GM21529 (cell line): ENCODE measurements around the gene ITFG1.

Source experiments
- ATAC-seq: cut with Tn5 transposase; IDR thresholded peaks from one replicate; pipeline ENCODE4 v1.9.1; 2021; ENCODE audit not compliant: unreplicated experiment

The ITFG1 gene

DNA sequence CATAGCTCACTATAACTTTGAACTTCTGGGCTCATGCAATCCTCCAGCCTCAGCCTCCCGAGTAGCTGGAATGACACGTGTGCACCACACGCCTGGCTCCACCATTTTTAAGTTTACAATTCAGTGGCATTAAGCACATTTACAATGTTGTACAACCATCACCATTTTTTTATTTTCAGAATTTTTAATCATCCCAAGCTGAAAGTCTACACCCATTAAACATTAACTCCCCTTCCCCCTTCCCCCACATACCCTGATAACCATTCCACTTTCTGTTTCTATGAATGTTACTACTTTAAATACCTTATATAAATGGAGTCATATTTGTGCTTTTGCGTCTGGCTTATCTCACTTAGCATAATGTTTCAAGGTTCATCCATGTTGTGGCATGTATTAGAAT, 335.1 kb downstream of the ITFG1 start:
- no peak for ATAC-seq

DNA sequence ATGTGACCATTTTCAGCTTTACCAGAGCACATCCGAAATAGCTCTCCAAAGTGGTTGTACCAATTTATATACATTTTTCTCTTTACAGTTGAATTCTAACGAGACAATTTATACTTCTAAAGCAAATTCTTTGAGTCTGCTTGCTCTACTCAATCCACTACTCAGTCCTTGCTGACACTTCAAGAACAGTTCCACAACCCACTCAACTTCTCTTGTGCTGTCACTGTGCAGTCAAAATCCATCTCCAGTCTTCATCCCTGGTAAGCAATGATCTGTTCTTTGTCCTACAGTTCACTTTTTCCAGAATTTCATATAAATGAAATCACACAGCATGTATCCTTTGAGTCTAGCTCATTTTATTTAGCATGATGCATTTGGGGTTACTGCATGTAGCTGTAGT, 347.7 kb downstream of the ITFG1 start:
- no peak for ATAC-seq

DNA sequence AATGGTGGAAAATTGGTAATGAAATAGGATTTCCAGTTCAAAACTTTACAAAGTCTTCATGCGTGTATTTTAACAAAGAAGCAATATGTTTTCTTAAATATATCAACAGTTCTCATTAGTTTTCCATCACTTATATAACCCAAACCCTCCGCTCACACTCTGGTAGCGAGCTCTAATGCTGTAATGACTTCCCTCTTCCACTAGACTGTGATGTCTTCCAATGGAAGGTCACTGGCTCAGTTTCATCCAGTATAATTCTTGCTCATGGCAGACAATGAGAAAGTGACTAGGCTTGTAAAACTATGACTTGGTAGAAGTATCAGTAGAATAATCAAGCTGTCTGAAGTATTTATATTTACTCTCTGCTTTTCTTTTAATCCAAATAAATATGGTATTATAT, 349.9 kb downstream of the ITFG1 start:
- ATAC-seq, result no peak

DNA sequence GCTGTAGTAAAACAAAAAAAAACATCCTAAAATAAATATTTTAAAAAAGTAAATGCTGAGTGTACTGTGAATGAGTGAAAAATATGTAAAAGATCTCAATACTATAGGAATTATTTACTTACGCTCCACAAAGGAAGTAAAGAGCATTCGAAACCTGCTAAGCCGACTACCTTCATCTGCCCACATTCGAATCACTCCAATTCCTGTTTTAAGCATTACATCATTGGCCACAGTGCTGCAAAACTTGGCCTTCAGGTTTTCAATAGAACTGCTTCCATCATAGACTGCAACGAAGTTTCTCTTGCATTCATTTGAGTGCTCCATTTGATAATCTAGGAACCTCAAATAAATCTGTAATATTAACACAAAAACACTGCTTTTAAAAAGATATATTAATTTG, 351.5 kb downstream of the ITFG1 start:
- no peak for ATAC-seq
